HFFc6 (cell line): ENCODE data around the gene BSG. TPM values are rescaled to one million over a fixed set of nuclear protein-coding genes. Genes with fewer than 3 reads are reported as not detected.
"Not testable (repeated sequence)": the region's sequence is repeated elsewhere in the genome, so short reads cannot be mapped to it uniquely, and the experiment has no call there.

ENCODE experiments used
- DNase-seq: peaks from one replicate; pipeline ENCODE4 v3.0.0-alpha.2; 2018
- H3K27ac Mint-ChIP-seq: 2 replicates; pipeline ENCODE4 v1.8.0; 2020; ENCODE audit warnings: mild to moderate bottlenecking, mixed read lengths
- H3K27me3 Mint-ChIP-seq: 2 replicates; pipeline ENCODE4 v1.8.0; 2021; ENCODE audit warnings: mild to moderate bottlenecking, moderate library complexity, mixed read lengths; ENCODE audit not compliant: insufficient read depth
- H3K36me3 Mint-ChIP-seq: 2 replicates; pipeline ENCODE4 v1.8.0; 2021; ENCODE audit warnings: low read depth, mixed read lengths
- H3K4me1 Mint-ChIP-seq: 2 replicates; pipeline ENCODE4 v1.8.0; 2020; ENCODE audit warnings: low read depth, mixed read lengths
- H3K4me3 Mint-ChIP-seq: 2 replicates; pipeline ENCODE4 v1.8.0; 2020; ENCODE audit warnings: mild to moderate bottlenecking, moderate library complexity, mixed read lengths
- H3K9me3 Mint-ChIP-seq: 2 replicates; pipeline ENCODE4 v1.8.0; 2020; ENCODE audit warnings: mild to moderate bottlenecking, mixed read lengths
- CTCF ChIP-seq: fragments of 200-600 bp; sonication (generic); IDR thresholded peaks from 2 replicates; pipeline ENCODE4 v1.5.0; 2021; ENCODE audit warnings: antibody characterized with exemption, mild to moderate bottlenecking
- total RNA-seq, 6 experiments: library from RNA; stranded (reverse); fragmentation: NEBNext Ultra II Directional; extraction: Animal tissue kit (Norgen Biotek cat#: 25700); gene quantifications; 2 replicates in 1 of 6; 3 replicates in 5 of 6; pipeline ENCODE4 v1.2.3, GENCODE V29; 2021

The BSG gene
- total RNA-seq, 6 experiments from 2014 or later, result 422 to 534 (median 465) TPM

GRCh38 chr19:624433-625109 lies 52.2 kb downstream of the BSG start:
- Mint-ChIP-seq H3K36me3 (peaks cover 16% of the 10 kb centered on the region), H3K27ac (peak overlapping the region; percentile 89), H3K27me3 (no peaks in the 10 kb centered on the region), H3K9me3 (no peaks in the 10 kb centered on the region), H3K4me3 (peak overlapping the region; percentile 45), H3K4me1 (peaks cover 16% of the 10 kb centered on the region)
- TF ChIP-seq CTCF, result no peak
- DNase-seq, result no peak

- Mint-ChIP-seq H3K27me3 (no peaks in the 10 kb centered on the region), H3K4me1 (peaks cover 16% of the 10 kb centered on the region), H3K4me3 (no peak overlapping the region), H3K9me3 (no peaks in the 10 kb centered on the region), H3K27ac (peak overlapping the region; percentile 42), H3K36me3 (peaks cover 16% of the 10 kb centered on the region)
- TF ChIP-seq CTCF, result no peak
- no peak for DNase-seq
These were observed 52.9 kb downstream of the BSG start for GRCh38 chr19:625257-625656.

GRCh38 chr19:626566-626965 lies 54.2 kb downstream of the BSG start:
- not testable (repeated sequence) for DNase-seq, H3K27me3 Mint-ChIP-seq, H3K4me3 Mint-ChIP-seq, H3K27ac Mint-ChIP-seq, H3K9me3 Mint-ChIP-seq
- H3K4me1 Mint-ChIP-seq, result peaks cover 16% of the 10 kb centered on the region
- peaks cover 16% of the 10 kb centered on the region for H3K36me3 Mint-ChIP-seq

GRCh38 chr19:628168-628567 lies 55.8 kb downstream of the BSG start:
- H3K36me3 Mint-ChIP-seq, result peaks cover 16% of the 10 kb centered on the region
- no peaks in the 10 kb centered on the region for H3K27me3 Mint-ChIP-seq
- DNase-seq, result no peak
- H3K4me3 Mint-ChIP-seq, result no peak overlapping the region
- peaks cover 23% of the 10 kb centered on the region for H3K4me1 Mint-ChIP-seq
- peak; percentile 71 for TF ChIP-seq CTCF
- no peak overlapping the region for H3K27ac Mint-ChIP-seq
- no peaks in the 10 kb centered on the region for H3K9me3 Mint-ChIP-seq

- not testable (repeated sequence) for H3K9me3 Mint-ChIP-seq, H3K4me3 Mint-ChIP-seq, DNase-seq, H3K27ac Mint-ChIP-seq, H3K27me3 Mint-ChIP-seq
- peaks cover 16% of the 10 kb centered on the region for H3K36me3 Mint-ChIP-seq
- peaks cover 20% of the 10 kb centered on the region for H3K4me1 Mint-ChIP-seq
These were observed 57.1 kb downstream of the BSG start for GRCh38 chr19:629515-629914.

GRCh38 chr19:629961-630714 lies 57.7 kb downstream of the BSG start:
- TF ChIP-seq CTCF, result no peak
- H3K36me3 Mint-ChIP-seq, result peaks cover 16% of the 10 kb centered on the region
- H3K27me3 Mint-ChIP-seq, result peaks cover 4% of the 10 kb centered on the region; the same call in 1 of the 2 replicates
- no peaks in the 10 kb centered on the region for H3K9me3 Mint-ChIP-seq
- no peak overlapping the region for H3K4me3 Mint-ChIP-seq
- no peak overlapping the region for H3K27ac Mint-ChIP-seq
- DNase-seq, result no peak
- peaks cover 20% of the 10 kb centered on the region for H3K4me1 Mint-ChIP-seq
